NCI-H187 (cell line): ENCODE data around the gene MICAL3.
"Not testable (repeated sequence)": the region's sequence is repeated elsewhere in the genome, so short reads cannot be mapped to it uniquely, and the experiment has no call there.

Experiments
- DNase-seq, 2 experiments: peaks; one replicate each; lab custom pipeline; 2025; lab: John Stamatoyannopoulos, UW

MICAL3 gene, protein sequence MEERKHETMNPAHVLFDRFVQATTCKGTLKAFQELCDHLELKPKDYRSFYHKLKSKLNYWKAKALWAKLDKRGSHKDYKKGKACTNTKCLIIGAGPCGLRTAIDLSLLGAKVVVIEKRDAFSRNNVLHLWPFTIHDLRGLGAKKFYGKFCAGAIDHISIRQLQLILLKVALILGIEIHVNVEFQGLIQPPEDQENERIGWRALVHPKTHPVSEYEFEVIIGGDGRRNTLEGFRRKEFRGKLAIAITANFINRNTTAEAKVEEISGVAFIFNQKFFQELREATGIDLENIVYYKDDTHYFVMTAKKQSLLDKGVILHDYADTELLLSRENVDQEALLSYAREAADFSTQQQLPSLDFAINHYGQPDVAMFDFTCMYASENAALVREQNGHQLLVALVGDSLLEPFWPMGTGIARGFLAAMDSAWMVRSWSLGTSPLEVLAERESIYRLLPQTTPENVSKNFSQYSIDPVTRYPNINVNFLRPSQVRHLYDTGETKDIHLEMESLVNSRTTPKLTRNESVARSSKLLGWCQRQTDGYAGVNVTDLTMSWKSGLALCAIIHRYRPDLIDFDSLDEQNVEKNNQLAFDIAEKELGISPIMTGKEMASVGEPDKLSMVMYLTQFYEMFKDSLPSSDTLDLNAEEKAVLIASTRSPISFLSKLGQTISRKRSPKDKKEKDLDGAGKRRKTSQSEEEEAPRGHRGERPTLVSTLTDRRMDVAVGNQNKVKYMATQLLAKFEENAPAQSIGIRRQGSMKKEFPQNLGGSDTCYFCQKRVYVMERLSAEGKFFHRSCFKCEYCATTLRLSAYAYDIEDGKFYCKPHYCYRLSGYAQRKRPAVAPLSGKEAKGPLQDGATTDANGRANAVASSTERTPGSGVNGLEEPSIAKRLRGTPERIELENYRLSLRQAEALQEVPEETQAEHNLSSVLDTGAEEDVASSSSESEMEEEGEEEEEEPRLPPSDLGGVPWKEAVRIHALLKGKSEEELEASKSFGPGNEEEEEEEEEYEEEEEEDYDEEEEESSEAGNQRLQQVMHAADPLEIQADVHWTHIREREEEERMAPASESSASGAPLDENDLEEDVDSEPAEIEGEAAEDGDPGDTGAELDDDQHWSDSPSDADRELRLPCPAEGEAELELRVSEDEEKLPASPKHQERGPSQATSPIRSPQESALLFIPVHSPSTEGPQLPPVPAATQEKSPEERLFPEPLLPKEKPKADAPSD (N-terminal part only)

DNA sequence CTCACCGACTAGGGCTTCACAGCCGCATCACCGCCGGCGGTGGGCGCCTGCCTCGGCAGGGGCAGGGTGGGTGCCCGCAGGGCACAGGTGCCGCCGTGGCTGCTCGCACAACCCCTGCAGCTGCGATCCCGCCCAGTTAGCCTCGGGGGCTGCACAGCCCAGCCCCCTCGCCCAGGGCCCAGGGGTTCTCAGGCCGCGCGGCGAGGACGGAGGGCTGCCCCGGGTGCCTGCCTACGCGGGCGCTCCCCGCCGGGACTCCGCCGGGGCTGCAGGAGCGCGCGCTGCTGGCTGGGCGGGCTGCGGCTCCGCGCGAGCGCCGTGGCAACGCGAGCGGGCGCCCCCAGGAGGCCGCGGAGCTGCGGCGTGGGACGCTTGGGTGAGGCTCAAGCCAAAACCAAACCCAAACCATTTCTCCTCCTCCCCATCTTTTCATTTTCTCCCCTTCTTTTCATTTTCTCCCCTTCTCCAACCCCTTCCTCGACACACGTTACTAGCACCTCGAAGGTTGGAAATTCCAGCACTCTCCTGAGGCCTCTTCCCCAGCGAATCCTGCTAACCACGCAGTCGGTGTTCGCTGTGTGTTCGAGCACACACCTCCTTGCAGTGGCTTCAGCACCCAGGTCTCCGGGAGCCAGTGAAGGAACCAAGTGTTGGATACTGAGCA lies at the start of gene MICAL3:
Gene MICAL3, minus strand, starts transcription at position 286 of the 664 bp plus-strand sequence. CDS start 117,749 bp downstream, outside the sequence.
- DNase-seq, result peak in 1 of 2 experiments; percentile 31

DNA sequence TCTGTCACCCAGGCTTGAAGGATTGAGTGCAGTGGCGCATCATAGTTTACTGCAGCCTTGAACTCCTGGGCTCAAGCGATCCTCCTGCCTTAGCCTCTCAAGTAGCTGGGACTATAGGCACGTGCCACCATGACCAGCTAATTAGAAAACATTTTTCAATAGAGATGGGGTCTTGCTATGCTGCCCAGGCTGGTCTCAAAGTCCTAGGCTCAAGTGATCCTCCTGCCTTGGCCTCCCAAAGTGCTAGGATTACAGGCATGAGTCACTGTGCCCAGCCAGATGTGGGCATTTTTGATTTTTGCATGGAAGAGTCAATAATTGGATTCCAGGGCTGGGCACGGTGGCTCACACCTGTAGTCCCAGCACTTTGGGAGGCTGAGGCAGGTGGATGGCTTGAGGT lies 49.6 kb upstream of the MICAL3 start:
- DNase-seq, result not testable (repeated sequence)

DNA sequence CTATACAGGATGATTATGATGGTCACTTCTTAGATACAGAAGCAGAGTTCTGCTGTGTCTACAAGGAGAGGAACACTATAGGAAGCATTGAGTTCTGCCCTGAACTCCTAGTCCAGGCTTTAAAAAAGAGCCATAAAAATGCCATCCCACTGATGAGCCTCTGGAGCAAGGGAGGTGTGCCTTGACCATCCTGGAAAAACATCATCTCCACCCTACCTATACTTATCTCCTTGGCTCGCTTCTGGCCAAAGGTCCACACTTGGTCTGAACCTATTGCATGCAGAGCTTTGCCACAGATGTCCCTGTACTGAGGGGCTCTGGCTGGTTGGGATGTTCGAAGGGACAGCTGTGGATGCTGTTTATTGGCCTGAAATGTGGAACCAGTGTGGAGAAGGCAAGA lies 49.1 kb upstream of the MICAL3 start:
- no peak for DNase-seq

- no peak for DNase-seq
These were observed 47.6 kb upstream of the MICAL3 start for GRCh38 chr22:18071968-18072310.

GRCh38 chr22:18071307-18071967 lies 47.1 kb upstream of the MICAL3 start:
- not testable (repeated sequence) for DNase-seq

- DNase-seq, result no peak
These were observed 46.4 kb upstream of the MICAL3 start for GRCh38 chr22:18070556-18071306.

GRCh38 chr22:18070041-18070440 lies 45.7 kb upstream of the MICAL3 start:
- DNase-seq, result no peak

DNA sequence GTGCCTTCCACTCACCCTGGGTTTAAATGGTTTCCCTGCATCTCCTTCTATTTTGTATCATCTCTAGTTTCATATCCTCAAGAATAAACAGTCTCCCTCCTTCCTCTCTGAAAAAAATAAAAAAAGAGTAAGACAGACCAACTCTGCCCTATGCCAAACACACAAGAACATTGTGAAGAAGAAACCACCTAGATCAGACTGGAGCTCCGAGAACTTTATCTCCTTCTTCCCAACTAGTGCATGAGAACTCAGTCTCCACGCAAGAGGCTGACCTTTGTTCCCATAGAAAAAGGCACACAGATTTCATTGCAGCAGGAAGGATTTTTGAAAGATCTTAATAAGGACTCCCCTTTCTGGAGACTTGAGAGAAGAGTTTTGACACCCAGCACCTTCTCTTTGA lies 44.7 kb upstream of the MICAL3 start:
- DNase-seq, result no peak

DNA sequence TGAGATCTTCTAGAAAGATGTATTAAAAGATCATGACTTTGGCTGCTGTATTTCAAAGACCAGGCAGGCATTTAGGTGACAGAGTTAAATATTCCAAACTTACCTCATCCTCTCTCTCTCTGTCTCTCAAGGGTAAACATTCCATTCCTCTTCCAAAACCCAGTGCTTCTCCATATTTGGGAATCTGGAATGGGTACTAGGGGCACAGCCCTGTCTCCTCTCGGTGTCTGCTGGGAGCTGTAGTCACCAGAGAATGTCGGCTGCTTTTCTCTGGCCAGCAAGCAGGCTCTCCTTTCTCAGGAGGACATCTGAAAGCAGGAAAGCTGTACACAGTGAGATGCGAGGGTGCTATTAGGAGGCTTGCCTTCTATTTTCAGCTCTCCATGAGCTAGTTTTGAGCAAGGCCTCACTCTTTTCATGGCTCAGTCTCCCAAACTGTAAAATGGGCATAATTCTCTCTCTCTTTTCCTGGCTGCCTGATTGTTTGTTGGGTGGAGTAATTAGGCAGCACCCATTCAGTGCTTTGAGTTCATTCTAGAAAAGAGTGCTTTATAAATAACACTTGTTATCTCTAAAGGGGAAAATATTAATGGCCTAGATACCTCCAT lies 44.1 kb upstream of the MICAL3 start:
- DNase-seq, result no peak

- no peak for DNase-seq
These were observed 43.4 kb upstream of the MICAL3 start for GRCh38 chr22:18067548-18068341.

GRCh38 chr22:18067121-18067520 lies 42.8 kb upstream of the MICAL3 start:
- no peak for DNase-seq

DNA sequence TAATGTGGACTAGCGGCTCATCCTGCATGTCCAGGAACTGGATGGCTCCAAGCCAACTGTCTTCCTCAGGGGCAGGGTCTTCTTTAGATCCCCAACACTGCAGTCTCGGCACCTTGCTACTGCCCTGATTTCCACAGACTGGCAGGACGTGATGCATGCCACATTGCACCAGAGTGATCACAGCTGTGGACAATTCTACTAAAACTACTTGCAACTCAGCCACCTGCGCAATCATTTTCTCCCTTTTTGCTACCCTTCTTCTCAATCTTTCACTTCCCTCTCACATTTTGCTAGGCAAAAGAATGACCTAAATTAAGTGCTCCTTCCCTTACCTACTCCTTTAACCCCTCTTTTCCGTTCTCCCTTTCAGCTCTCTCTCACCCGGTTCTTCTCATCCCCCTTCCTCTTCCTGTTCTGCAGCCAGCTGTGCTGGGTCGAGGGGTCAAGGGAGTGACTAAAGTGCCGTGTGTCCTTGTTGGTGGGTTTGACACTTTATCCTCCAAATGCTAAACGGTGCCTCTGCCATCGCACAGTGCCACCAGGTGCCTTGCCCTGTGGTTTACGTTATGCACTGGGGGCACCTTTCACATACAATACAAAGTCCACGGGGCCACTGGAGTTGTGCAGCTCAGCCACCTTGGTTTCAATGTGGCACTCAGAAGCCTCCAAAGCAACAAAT lies 42.0 kb upstream of the MICAL3 start:
- DNase-seq, result no peak

GRCh38 chr22:18065256-18065655 lies 40.9 kb upstream of the MICAL3 start:
- no peak for DNase-seq

GRCh38 chr22:18064636-18065035 lies 40.3 kb upstream of the MICAL3 start:
- no peak for DNase-seq

DNA sequence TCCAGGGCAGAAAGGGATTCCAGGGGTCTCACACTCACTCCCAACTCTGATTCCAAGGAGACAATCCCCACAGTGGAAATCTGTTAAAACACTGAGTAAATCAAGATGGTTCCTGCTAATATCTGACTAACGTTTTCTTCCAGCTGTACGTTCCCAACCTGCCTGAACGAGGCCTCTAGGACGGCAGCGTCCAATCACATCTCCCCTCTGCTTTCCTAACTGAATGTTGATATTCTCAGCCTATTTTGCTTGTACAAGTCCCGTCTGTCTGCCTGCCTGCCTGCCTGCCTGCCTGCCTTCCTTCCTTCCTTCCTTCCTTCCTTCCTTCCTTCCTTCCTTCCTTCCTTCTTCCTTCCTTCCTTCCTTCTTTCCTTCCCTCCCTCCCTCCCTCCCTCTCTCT lies 39.4 kb upstream of the MICAL3 start:
- not testable (repeated sequence) for DNase-seq

DNA sequence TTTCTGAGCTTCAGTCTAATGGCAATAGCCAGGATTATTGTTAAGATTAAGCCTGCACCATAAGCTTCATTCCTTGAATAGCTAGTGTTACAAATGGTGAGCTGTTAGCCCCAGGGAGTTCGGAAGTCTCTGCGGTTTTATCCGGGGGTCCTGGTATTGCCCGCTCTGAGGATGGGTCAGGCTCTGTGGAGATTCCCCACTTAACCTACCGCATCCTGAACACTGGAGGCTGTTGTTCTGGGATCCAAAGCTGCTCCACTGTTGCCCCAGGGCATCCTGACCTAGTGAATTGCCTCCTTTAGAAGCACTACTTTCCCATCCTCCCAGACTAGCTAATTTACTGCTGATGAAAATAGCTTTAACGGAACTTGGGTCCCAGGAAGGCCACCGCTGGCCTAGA lies 38.9 kb upstream of the MICAL3 start:
- DNase-seq, result no peak

GRCh38 chr22:18062421-18062820 lies 38.1 kb upstream of the MICAL3 start:
- DNase-seq, result no peak
